Body of pancreas (tissue), 4 donors: Measurements from ENCODE around the gene ASGR2. TPM values are rescaled to one million over a fixed set of nuclear protein-coding genes. Genes with fewer than 3 reads are reported as not detected.

ENCODE experiments used
- ATAC-seq: fragments of 150-250 bp; one replicate; pipeline ENCODE4 v1.9.1; 2016
- DNase-seq, 4 donors: peaks; one replicate each; pipeline ENCODE4 v3.0.0-alpha.2; 2019
- H3K27ac ChIP-seq, 4 donors: fragments of 200-600 bp; sonication (generic); 1 replicate in 3 of 4; 2 replicates in 1 of 4; pipeline versions ENCODE4 v1.5.1 to v1.6.1; 2016 to 2019; ENCODE audit warnings: mild to moderate bottlenecking in 1 of 4, mixed read lengths in 1 of 4, moderate library complexity in 1 of 4
- H3K27me3 ChIP-seq, 2 donors: fragments of 200-600 bp; sonication (generic); one replicate each; pipeline ENCODE4 v1.6.0; 2016; ENCODE audit warnings: mild to moderate bottlenecking in 1 of 2
- H3K36me3 ChIP-seq, 2 donors: fragments of 200-600 bp; sonication (generic); replicated peaks in 1 of 2; 2 replicates each; pipeline ENCODE4 v1.5.1; 2016; ENCODE audit warnings: low read depth in 2 of 2; ENCODE audit not compliant: insufficient read depth in 1 of 2
- H3K4me1 ChIP-seq: fragments of 200-600 bp; sonication (generic); one replicate; pipeline ENCODE4 v1.6.0; 2016
- H3K4me3 ChIP-seq, 2 donors: fragments of 200-600 bp; sonication (generic); 1 replicate in 1 of 2; 2 replicates in 1 of 2; pipeline ENCODE4 v1.5.1; 2016 to 2019
- H3K9me3 ChIP-seq, 3 donors: fragments of 200-600 bp; sonication (generic); 1 replicate in 2 of 3; 2 replicates in 1 of 3; pipeline ENCODE4 v1.5.1; 2016
- POLR2A ChIP-seq, 3 donors: fragments of 450-650 bp; IDR thresholded peaks; one replicate each; pipeline ENCODE4 v1.6.1; 2016; ENCODE audit warnings: antibody characterized with exemption in 3 of 3, mild to moderate bottlenecking in 2 of 3
- WGBS, 2 donors: methylation state at CpG; one replicate each; pipeline ENCODE4 v1.1.5; 2017; 5-methylcytosine and 5-hydroxymethylcytosine counted together
- intact Hi-C: fragments of 100-400 bp; cut with DNase I; formaldehyde crosslinking; loops from one replicate; pipeline ENCODE4 v1.15.1; 2023
- total RNA-seq, 2 donors: library from RNA; depleted of rRNA; stranded (reverse); fragments of >200 nt; gene quantifications; one replicate each; pipeline ENCODE4 v1.1.0, GENCODE V29; 2016
- TF ChIP-seq, protein P1 (sequence below), 7 experiments: fragments of 450-650 bp in 4 of 7; fragments of 200-600 bp in 3 of 7; sonication (generic) in 3 of 7; IDR thresholded peaks; one replicate each; pipeline ENCODE4 v1.5.1; 2016 to 2019; ENCODE audit warnings: antibody characterized with exemption in 7 of 7

The ASGR2 gene
- total RNA-seq, 2 donors from 2014 or later = not detected

DNA sequence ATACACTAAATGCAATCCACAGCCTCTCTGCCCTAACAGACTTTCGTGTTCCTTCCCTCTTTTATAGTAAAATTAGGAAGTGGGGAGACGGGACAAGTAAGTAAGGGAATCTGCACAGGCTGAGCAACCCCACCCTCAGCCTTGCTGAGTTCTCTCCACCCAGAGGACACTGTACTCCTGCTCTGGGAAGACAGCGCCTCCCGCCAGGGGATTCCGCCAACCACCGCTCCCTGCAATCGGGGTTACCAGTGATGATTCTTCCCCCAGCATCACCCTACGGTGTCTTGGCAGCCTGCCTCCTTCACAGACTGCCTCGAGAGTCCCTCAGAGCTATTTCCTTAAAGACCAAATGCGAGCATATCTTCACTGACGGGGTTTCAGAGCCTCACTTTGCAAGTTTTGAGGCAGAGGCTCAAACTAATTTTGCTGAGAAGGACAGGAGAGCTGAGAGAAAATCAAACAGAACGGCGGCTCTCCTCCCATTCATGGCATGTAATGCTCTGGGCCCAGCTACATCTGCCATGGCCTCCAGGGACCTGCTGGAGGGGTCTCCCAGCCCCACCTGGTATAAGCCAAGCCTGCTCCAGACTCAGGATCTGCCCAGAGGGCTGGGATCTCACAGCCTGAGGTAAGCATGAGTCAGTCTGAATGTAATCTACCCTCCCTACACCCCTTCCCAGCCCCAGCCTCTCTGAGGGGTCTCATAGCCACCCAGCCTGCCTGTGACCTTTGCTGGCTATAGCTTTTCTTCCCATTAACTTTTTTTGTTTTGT is 22.7 kb upstream of the ASGR2 start:
- TF ChIP-seq, protein P1, sequence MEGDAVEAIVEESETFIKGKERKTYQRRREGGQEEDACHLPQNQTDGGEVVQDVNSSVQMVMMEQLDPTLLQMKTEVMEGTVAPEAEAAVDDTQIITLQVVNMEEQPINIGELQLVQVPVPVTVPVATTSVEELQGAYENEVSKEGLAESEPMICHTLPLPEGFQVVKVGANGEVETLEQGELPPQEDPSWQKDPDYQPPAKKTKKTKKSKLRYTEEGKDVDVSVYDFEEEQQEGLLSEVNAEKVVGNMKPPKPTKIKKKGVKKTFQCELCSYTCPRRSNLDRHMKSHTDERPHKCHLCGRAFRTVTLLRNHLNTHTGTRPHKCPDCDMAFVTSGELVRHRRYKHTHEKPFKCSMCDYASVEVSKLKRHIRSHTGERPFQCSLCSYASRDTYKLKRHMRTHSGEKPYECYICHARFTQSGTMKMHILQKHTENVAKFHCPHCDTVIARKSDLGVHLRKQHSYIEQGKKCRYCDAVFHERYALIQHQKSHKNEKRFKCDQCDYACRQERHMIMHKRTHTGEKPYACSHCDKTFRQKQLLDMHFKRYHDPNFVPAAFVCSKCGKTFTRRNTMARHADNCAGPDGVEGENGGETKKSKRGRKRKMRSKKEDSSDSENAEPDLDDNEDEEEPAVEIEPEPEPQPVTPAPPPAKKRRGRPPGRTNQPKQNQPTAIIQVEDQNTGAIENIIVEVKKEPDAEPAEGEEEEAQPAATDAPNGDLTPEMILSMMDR (IDR thresholded peaks at IDR 0.05) = no peak
- no peak for TF ChIP-seq POLR2A (IDR thresholded peaks at IDR 0.05)
- DNase-seq (peak in 1 of 4 donors; percentile 47), ATAC-seq (no peak)
- H3K9me3 ChIP-seq = no peaks in the 10 kb centered on the region
- intact Hi-C loops = loop anchor here (5.0 kb wide), 1 partner anchor 85 kb away; no protein-coding TSS in a partner anchor
- H3K27ac ChIP-seq = no peak overlapping the region
- H3K4me1 ChIP-seq = peaks cover 4% of the 10 kb centered on the region
- H3K4me3 ChIP-seq = no peak overlapping the region
- no peaks in the 10 kb centered on the region for H3K36me3 ChIP-seq
- WGBS, 2 donors = 28 to 52% methylated on average over 6 to 13 of the region's 13 CpGs
- peaks cover 0 to 11% of the 10 kb centered on the region in 2 donors for H3K27me3 ChIP-seq

DNA sequence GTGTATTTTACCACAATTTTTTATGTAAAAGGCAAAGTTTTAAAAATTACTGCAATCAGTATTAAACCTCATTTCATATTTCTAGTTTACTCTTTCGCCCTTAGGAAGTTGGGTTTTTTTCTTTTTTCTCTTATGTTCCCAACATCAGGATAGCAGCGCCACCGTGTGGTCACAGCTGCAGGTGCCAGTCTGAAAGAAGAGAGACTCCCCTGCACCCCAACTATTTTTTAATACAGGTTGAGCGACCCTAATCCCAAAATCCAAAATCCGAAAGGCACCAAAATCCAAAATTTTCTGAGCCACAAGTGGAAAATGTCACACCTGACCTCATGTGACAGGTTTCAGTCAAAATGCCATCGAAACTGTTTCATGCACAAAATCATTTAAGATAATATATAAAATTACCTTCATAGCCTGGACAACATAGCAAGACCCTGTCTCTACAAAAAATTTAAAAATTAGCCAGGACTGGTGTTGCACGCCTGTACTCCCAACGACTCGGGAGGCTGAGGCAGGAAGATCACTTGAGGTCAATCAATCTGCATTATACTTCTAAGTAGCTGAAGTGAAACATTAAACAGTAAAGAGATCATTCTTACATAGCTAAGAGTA is 21.8 kb upstream of the ASGR2 start:
- peak; percentile 73 to 85 (median 75) for DNase-seq
- H3K4me3 ChIP-seq = no peak overlapping the region
- ATAC-seq = peak; percentile 56
- no peak overlapping the region for H3K27ac ChIP-seq
- intact Hi-C loops = loop anchor here (5.0 kb wide), 1 partner anchor 84 kb away; no protein-coding TSS in a partner anchor
- H3K4me1 ChIP-seq = no peaks in the 10 kb centered on the region
- no peaks in the 10 kb centered on the region for H3K36me3 ChIP-seq
- 14 to 15% methylated on average over 9 of the region's 9 CpGs for WGBS, 2 donors
- TF ChIP-seq, protein P1 (IDR thresholded peaks at IDR 0.05) = peak; percentile 56 to 93 (median 84)
- TF ChIP-seq POLR2A (IDR thresholded peaks at IDR 0.05) = no peak
- H3K9me3 ChIP-seq = no peaks in the 10 kb centered on the region
- H3K27me3 ChIP-seq = peaks cover 0 to 11% of the 10 kb centered on the region in 2 donors

DNA sequence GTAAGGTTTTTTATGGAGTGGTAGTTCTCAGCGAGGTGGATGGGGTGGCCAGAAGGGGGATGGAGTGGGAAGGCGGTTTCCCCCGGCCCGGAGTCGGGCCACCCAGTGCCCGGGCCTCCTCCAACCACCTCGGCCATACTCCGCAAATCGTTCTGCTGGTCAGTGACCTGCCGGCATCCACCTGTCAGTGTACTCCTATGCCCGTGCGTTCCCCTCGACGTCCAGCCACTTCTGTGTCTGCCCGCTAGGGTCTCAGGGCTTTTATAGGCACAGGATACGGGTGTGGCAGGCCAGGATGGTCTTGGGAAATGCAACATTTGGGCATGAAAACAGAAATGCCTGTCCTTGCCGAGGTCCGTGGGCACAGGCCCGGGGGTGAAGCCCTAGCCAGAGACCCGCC is 19.3 kb upstream of the ASGR2 start:
- Histone ChIP-seq H3K36me3 (no peaks in the 10 kb centered on the region), H3K27me3 (peaks cover 0 to 8% of the 10 kb centered on the region in 2 donors), H3K4me3 (no peak overlapping the region), H3K4me1 (no peaks in the 10 kb centered on the region), H3K27ac (peak overlapping the region in 1 of 4 donors; percentile 14), H3K9me3 (no peaks in the 10 kb centered on the region)
- ATAC-seq = no peak
- intact Hi-C loops = no loop called here
- DNase-seq = no peak
- TF ChIP-seq POLR2A (IDR thresholded peaks at IDR 0.05) = no peak
- TF ChIP-seq, protein P1 (IDR thresholded peaks at IDR 0.05) = no peak
- 59 to 68% methylated on average over 12 to 18 of the region's 20 CpGs for WGBS, 2 donors

DNA sequence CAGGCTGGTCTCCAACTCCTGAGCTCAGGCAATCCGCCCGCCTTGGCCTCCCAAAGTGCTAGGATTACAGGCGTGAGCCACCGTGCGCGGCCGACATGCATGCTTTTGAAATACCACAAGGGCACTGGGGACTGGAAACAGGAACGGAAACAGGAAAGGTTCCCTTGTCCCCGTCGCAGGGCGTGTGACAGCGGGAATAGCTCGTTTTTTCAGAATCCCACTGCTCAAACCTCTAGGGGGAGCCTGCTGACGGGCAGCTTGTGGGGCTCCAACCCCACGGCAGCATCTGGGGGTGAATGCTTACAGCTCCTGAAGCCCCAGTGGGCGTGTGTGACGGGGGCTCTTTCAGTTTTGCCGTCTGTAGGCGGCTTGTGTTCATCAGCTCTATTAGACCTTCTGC is 18.8 kb upstream of the ASGR2 start:
- WGBS, 2 donors = 17 to 22% methylated on average over 16 to 19 of the region's 19 CpGs
- no peak overlapping the region for H3K4me3 ChIP-seq
- intact Hi-C loops = no loop called here
- DNase-seq (peak in 2 of 4 donors; percentile 25 to 52), ATAC-seq (no peak)
- H3K9me3 ChIP-seq = no peaks in the 10 kb centered on the region
- no peak for TF ChIP-seq POLR2A (IDR thresholded peaks at IDR 0.05)
- TF ChIP-seq, protein P1 (IDR thresholded peaks at IDR 0.05) = peak in 2 of 7 experiments; percentile 10 to 19
- H3K27me3 ChIP-seq = peaks cover 0 to 8% of the 10 kb centered on the region in 2 donors
- H3K36me3 ChIP-seq = no peaks in the 10 kb centered on the region
- peak overlapping the region in 1 of 4 donors; percentile 14 for H3K27ac ChIP-seq
- H3K4me1 ChIP-seq = no peaks in the 10 kb centered on the region
